ENCODE measurements around the gene RTP1.

- TF ChIP-seq CTCF (IDR thresholded peaks at IDR 0.05) (no peak), POLR2A (IDR thresholded peaks at IDR 0.05) (no peak), EP300 (IDR thresholded peaks at IDR 0.05) (no peak)
These were observed 45.1 kb downstream of the RTP1 start for GRCh38 chr3:187242435-187242834.
